Activated naive CD4-positive, alpha-beta T cell treated with anti-CD3 and anti-CD28 coated beads for 36 hours (primary cell): ENCODE data around the gene GID8. TPM values are rescaled to one million over a fixed set of nuclear protein-coding genes. Genes with fewer than 3 reads are reported as not detected.

ENCODE experiments used
- CTCF ChIA-PET: fragments of 350-600 bp; sonication (Branson Sonifier 250); formaldehyde crosslinking; loops from one replicate; lab custom pipeline; 2021; ENCODE audit warnings: antibody characterized with exemption; lab: Charles Lee
- DNase-seq: peaks from one replicate; pipeline ENCODE4 v3.0.0-alpha.2; 2020
- H3K27ac Mint-ChIP-seq: one replicate; pipeline ENCODE4 v1.8.0; 2021; ENCODE audit warnings: mild to moderate bottlenecking, mixed read lengths
- H3K27me3 Mint-ChIP-seq: one replicate; pipeline ENCODE4 v1.8.0; 2021; ENCODE audit warnings: low read depth, mixed read lengths
- H3K36me3 Mint-ChIP-seq: one replicate; pipeline ENCODE4 v1.8.0; 2021; ENCODE audit warnings: low read depth, mixed read lengths
- H3K4me1 Mint-ChIP-seq: one replicate; pipeline ENCODE4 v1.8.0; 2021; ENCODE audit warnings: low read depth, mixed read lengths
- H3K4me3 Mint-ChIP-seq: one replicate; pipeline ENCODE4 v1.8.0; 2021; ENCODE audit warnings: mild to moderate bottlenecking, moderate library complexity, mixed read lengths
- H3K9me3 Mint-ChIP-seq: one replicate; pipeline ENCODE4 v1.8.0; 2021; ENCODE audit warnings: mixed read lengths
- intact Hi-C: fragments of 100-400 bp; cut with micrococcal nuclease; formaldehyde crosslinking; loops from one replicate; pipeline ENCODE4 v1.15.1; 2023
- total RNA-seq, 2 experiments: library from RNA; stranded (reverse); gene quantifications; one replicate each; pipeline ENCODE4 v1.2.3, GENCODE V29; 2021

Gene GID8
- total RNA-seq, 2 experiments from 2014 or later, result 32.7 to 34.0 TPM

- Mint-ChIP-seq H3K27me3 (peaks cover 23% of the 10 kb centered on the region), H3K27ac (no peak overlapping the region), H3K4me3 (no peak overlapping the region), H3K36me3 (no peaks in the 10 kb centered on the region), H3K9me3 (no peaks in the 10 kb centered on the region), H3K4me1 (peaks cover 36% of the 10 kb centered on the region)
- intact Hi-C loops, result no loop called here
- peak; percentile 63 for DNase-seq
- CTCF ChIA-PET, result interaction anchor here (1.4 to 2.1 kb wide), 3 partner anchors 9 to 31 kb away, joined by 3 to 13 read pairs (median 6); no protein-coding TSS in a partner anchor
Measured at GRCh38 chr20:62980970-62981369, 43.0 kb downstream of the GID8 start.

GRCh38 chr20:62982124-62983075 is 44.5 kb downstream of the GID8 start:
- H3K4me3 Mint-ChIP-seq, result no peak overlapping the region
- H3K36me3 Mint-ChIP-seq, result no peaks in the 10 kb centered on the region
- intact Hi-C loops, result no loop called here
- H3K27me3 Mint-ChIP-seq, result peaks cover 18% of the 10 kb centered on the region
- no peak overlapping the region for H3K27ac Mint-ChIP-seq
- H3K9me3 Mint-ChIP-seq, result no peaks in the 10 kb centered on the region
- CTCF ChIA-PET, result interaction anchor here (0.8 kb wide), 1 partner anchor 10 kb away, joined by 3 read pairs; no protein-coding TSS in a partner anchor
- peaks cover 34% of the 10 kb centered on the region for H3K4me1 Mint-ChIP-seq
- no peak for DNase-seq

DNA sequence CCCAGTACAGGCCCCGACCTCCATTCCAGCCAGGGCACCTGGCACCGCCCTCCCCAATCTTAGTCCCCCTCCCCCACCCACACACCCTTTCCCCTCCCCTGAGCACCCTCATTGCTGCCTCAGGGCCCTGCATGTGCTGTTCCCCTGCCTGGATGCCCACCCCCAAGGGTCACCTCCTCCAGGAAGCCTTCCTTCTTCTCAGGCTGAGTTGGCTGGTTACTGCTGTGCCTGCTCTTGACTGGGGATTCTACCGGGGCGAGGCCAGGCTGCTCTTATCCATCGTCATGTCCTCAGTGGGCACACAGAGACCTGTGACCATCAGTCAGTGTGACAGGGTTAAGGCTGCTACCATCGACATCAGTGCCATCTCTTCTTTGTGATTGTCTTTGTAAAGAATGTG is 45.3 kb downstream of the GID8 start:
- DNase-seq, result no peak
- no peaks in the 10 kb centered on the region for H3K36me3 Mint-ChIP-seq
- peaks cover 18% of the 10 kb centered on the region for H3K27me3 Mint-ChIP-seq
- no peak overlapping the region for H3K27ac Mint-ChIP-seq
- intact Hi-C loops, result no loop called here
- no peak overlapping the region for H3K4me3 Mint-ChIP-seq
- H3K9me3 Mint-ChIP-seq, result no peaks in the 10 kb centered on the region
- CTCF ChIA-PET, result no interaction called here
- peaks cover 26% of the 10 kb centered on the region for H3K4me1 Mint-ChIP-seq

GRCh38 chr20:62984666-62985443 is 46.9 kb downstream of the GID8 start:
- Mint-ChIP-seq H3K4me3 (no peak overlapping the region), H3K27me3 (peaks cover 8% of the 10 kb centered on the region), H3K36me3 (no peaks in the 10 kb centered on the region), H3K27ac (no peak overlapping the region), H3K9me3 (no peaks in the 10 kb centered on the region), H3K4me1 (peaks cover 21% of the 10 kb centered on the region)
- CTCF ChIA-PET, result interaction anchor here (0.7 to 0.8 kb wide), 2 partner anchors 12 to 26 kb away, joined by 3 read pairs; no protein-coding TSS in a partner anchor
- intact Hi-C loops, result no loop called here
- DNase-seq, result no peak

DNA sequence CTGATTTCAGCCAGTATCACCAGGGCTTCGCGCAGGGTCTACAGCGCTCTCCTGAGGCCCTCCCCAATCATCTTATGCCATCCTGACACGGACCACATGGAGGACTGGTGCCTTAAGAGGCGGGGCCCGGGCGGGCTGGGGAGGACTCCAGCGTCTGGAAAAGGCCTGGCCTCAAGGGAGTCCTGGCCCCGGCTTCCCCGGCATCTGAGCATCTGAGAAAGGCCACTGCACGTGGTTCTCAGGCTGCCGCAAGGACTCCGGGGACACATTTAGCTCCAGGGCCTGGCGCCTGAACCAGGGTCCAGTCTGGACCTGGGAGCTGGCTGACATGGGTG is 47.5 kb downstream of the GID8 start:
- CTCF ChIA-PET, result interaction anchor here (0.8 kb wide), 1 partner anchor 25 kb away, joined by 3 read pairs; no protein-coding TSS in a partner anchor
- Mint-ChIP-seq H3K4me3 (no peak overlapping the region), H3K27me3 (peaks cover 4% of the 10 kb centered on the region), H3K4me1 (peaks cover 16% of the 10 kb centered on the region), H3K27ac (no peak overlapping the region), H3K9me3 (no peaks in the 10 kb centered on the region), H3K36me3 (no peaks in the 10 kb centered on the region)
- intact Hi-C loops, result no loop called here
- DNase-seq, result no peak

DNA sequence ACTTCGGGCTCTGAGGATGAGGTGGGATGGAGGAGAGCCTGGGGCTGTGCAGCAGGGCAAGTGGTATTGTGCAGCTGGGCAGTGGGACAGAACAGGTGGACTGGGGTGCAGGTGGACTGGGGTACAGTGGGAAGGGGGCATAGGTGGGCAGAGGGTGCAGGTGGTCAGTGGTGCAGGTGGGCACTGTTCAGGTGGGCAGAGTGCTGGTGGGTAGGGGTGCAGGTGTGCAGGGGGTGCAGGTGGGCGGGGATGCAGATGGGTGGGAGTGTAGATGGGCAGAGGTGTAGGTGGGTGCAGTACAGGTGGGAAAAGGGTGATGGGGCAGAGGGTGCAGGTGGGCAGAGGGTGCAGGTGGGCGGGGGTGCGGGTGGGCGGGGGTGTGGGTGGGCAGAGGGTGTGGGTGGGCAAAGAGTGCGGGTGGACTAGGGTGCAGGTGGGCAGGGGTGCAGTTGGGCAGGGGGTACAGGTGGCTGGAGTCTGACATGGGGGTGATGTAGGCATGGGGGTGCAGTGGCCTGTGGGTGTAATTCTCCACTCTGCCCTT is 48.4 kb downstream of the GID8 start:
- peaks cover 9% of the 10 kb centered on the region for H3K4me1 Mint-ChIP-seq
- H3K27ac Mint-ChIP-seq, result no peak overlapping the region
- no peak for DNase-seq
- no peaks in the 10 kb centered on the region for H3K9me3 Mint-ChIP-seq
- H3K27me3 Mint-ChIP-seq, result no peaks in the 10 kb centered on the region
- no peak overlapping the region for H3K4me3 Mint-ChIP-seq
- H3K36me3 Mint-ChIP-seq, result no peaks in the 10 kb centered on the region
- CTCF ChIA-PET, result interaction anchor here (0.8 kb wide), 1 partner anchor 24 kb away, joined by 3 read pairs; no protein-coding TSS in a partner anchor
- intact Hi-C loops, result no loop called here

DNA sequence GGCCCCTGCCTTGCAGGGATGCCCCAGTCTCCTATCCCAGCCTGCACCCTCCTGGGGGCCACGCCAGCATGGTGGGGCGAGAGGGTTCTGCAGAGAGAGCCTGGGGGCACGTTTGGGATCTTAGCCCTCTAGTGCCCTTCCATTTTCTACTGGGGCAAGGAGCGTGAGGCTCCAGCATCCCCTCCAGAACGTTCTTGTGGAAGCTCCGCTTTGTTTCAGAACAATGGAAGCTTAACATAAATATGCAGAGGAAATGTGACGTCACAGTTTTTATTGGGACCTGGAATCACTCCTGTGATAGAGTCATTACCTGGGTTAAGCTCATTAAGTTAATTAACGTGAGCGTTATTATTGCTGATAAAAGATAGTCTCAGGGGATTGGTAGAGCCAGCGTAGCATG is 49.2 kb downstream of the GID8 start:
- DNase-seq, result no peak
- Mint-ChIP-seq H3K27ac (no peak overlapping the region), H3K4me1 (peaks cover 7% of the 10 kb centered on the region), H3K9me3 (no peaks in the 10 kb centered on the region), H3K4me3 (no peak overlapping the region), H3K27me3 (no peaks in the 10 kb centered on the region), H3K36me3 (no peaks in the 10 kb centered on the region)
- intact Hi-C loops, result no loop called here
- CTCF ChIA-PET, result no interaction called here

GRCh38 chr20:62989201-62989601 is 51.3 kb downstream of the GID8 start:
- Mint-ChIP-seq H3K4me1 (peaks cover 5% of the 10 kb centered on the region), H3K9me3 (no peaks in the 10 kb centered on the region), H3K27me3 (no peaks in the 10 kb centered on the region), H3K4me3 (peak overlapping the region; percentile 67), H3K27ac (peak overlapping the region; percentile 12), H3K36me3 (no peaks in the 10 kb centered on the region)
- intact Hi-C loops, result no loop called here
- peak; percentile 71 for DNase-seq
- CTCF ChIA-PET, result no interaction called here

DNA sequence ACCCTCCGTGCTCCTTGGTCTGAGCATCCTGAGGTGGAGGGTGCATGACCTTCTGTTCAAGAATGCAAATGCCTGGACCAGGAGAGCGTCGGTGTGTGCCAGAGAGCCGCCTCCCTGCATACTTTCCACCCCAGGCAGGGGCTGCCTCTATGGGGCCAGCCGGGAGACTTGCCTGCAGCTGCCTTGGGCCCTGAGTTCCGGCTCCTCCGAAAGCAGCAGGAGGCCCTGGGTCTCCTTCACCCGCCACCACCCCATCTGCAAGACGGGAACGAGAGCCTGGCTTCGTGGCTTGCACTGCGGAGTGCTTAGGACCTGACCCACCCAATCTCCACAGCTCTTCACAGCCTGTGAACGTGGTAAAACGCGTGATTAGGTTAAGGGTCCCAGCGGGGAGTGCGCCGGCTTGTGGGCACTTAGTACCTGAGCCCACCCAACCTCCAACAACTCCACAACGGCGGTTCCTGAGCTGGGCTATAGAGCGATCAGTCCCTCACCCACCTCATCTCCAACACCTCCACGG is 52.4 kb downstream of the GID8 start:
- CTCF ChIA-PET, result no interaction called here
- DNase-seq, result no peak
- H3K36me3 Mint-ChIP-seq, result no peaks in the 10 kb centered on the region
- no peak overlapping the region for H3K4me3 Mint-ChIP-seq
- no peaks in the 10 kb centered on the region for H3K9me3 Mint-ChIP-seq
- H3K4me1 Mint-ChIP-seq, result peaks cover 5% of the 10 kb centered on the region
- H3K27me3 Mint-ChIP-seq, result no peaks in the 10 kb centered on the region
- intact Hi-C loops, result no loop called here
- H3K27ac Mint-ChIP-seq, result no peak overlapping the region

GRCh38 chr20:62991196-62991807 is 53.4 kb downstream of the GID8 start:
- CTCF ChIA-PET, result no interaction called here
- H3K4me1 Mint-ChIP-seq, result peaks cover 5% of the 10 kb centered on the region
- intact Hi-C loops, result no loop called here
- DNase-seq, result no peak
- H3K36me3 Mint-ChIP-seq, result no peaks in the 10 kb centered on the region
- peaks cover 1% of the 10 kb centered on the region for H3K27me3 Mint-ChIP-seq
- H3K4me3 Mint-ChIP-seq, result no peak overlapping the region
- H3K27ac Mint-ChIP-seq, result no peak overlapping the region
- H3K9me3 Mint-ChIP-seq, result no peaks in the 10 kb centered on the region

DNA sequence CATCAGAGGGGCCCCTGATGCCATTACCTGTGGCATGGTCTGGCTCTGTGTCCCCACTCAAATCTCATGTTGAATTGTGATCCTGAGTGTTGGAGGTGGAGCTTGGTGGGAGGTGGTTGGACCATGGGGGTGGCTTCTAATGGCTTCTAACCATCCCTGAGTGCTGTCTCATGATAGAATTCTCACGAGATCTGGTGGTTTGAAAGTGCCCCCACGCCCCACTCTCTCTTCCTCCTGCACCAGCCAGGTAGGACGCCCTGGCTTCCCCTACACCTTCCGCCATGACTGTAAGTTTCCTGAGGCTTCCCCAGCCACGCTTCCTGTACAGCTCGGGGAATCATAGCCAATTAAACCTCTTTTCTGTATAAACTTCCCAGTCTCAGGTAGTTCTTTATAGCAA is 53.9 kb downstream of the GID8 start:
- H3K27me3 Mint-ChIP-seq, result peaks cover 3% of the 10 kb centered on the region
- intact Hi-C loops, result no loop called here
- peaks cover 5% of the 10 kb centered on the region for H3K4me1 Mint-ChIP-seq
- H3K36me3 Mint-ChIP-seq, result no peaks in the 10 kb centered on the region
- H3K27ac Mint-ChIP-seq, result no peak overlapping the region
- CTCF ChIA-PET, result no interaction called here
- no peaks in the 10 kb centered on the region for H3K9me3 Mint-ChIP-seq
- H3K4me3 Mint-ChIP-seq, result no peak overlapping the region
- no peak for DNase-seq
